ENCODE results near the gene CUEDC1. TPM values are rescaled to one million over a fixed set of nuclear protein-coding genes. Genes with fewer than 3 reads are reported as not detected.
A peak's percentile ranks its signal among the peaks of the same experiment; 100 is the strongest.

CUEDC1 gene
- total RNA-seq, 1 donor from 2014 or later, result 36.9 TPM

- DNase-seq (ENCODE audit: low spot score), result no peak
Measured at GRCh38 chr17:57876023-57876865, 79.0 kb downstream of the CUEDC1 start.

GRCh38 chr17:57875290-57876022 lies 79.8 kb downstream of the CUEDC1 start:
- peak; percentile 79 for DNase-seq (ENCODE audit: low spot score)

- peak; percentile 75 for DNase-seq (ENCODE audit: low spot score)
Measured at GRCh38 chr17:57874434-57875289, 80.5 kb downstream of the CUEDC1 start.

GRCh38 chr17:57874058-57874419 lies 81.2 kb downstream of the CUEDC1 start:
- no peak for DNase-seq (ENCODE audit: low spot score)

GRCh38 chr17:57873261-57874057 lies 81.8 kb downstream of the CUEDC1 start:
- DNase-seq (ENCODE audit: low spot score), result no peak

GRCh38 chr17:57872536-57872935 lies 82.7 kb downstream of the CUEDC1 start:
- no peak for DNase-seq (ENCODE audit: low spot score)

- no peak for DNase-seq (ENCODE audit: low spot score)
Measured at GRCh38 chr17:57871863-57872262, 83.3 kb downstream of the CUEDC1 start.

GRCh38 chr17:57871155-57871554 lies 84.1 kb downstream of the CUEDC1 start:
- DNase-seq (ENCODE audit: low spot score), result no peak

GRCh38 chr17:57870283-57870635 lies 85.0 kb downstream of the CUEDC1 start:
- no peak for DNase-seq (ENCODE audit: low spot score)

GRCh38 chr17:57869617-57870282 lies 85.5 kb downstream of the CUEDC1 start:
- no peak for DNase-seq (ENCODE audit: low spot score)

- DNase-seq (ENCODE audit: low spot score), result no peak
Measured at GRCh38 chr17:57868910-57869616, 86.1 kb downstream of the CUEDC1 start.

GRCh38 chr17:57868007-57868909 lies 87.0 kb downstream of the CUEDC1 start:
- peak; percentile 59 for DNase-seq (ENCODE audit: low spot score)

GRCh38 chr17:57867126-57867525 lies 88.1 kb downstream of the CUEDC1 start:
- DNase-seq (ENCODE audit: low spot score), result no peak

- DNase-seq (ENCODE audit: low spot score), result no peak
Measured at GRCh38 chr17:57866723-57867122, 88.5 kb downstream of the CUEDC1 start.

GRCh38 chr17:57866319-57866718 lies 88.9 kb downstream of the CUEDC1 start:
- no peak for DNase-seq (ENCODE audit: low spot score)

- no peak for DNase-seq (ENCODE audit: low spot score)
Measured at GRCh38 chr17:57864273-57864672, 90.9 kb downstream of the CUEDC1 start.

- DNase-seq (ENCODE audit: low spot score), result no peak
Measured at GRCh38 chr17:57862694-57863667, 92.2 kb downstream of the CUEDC1 start.

All from mucosa of gallbladder (tissue), 1 donor.